PC-9 (cell line): ENCODE results near the gene LMBRD2. TPM values are rescaled to one million over a fixed set of nuclear protein-coding genes. Genes with fewer than 3 reads are reported as not detected.

Experiments used
- BruUV-seq: library from RNA; stranded (reverse); fragments of 400-500 nt; replicated peaks from 2 replicates; lab custom pipeline; 2021; lab: Mats Ljungman, UMichigan
- CTCF ChIA-PET: fragments of 300-600 bp; sonication (Branson Sonifier 250); formaldehyde crosslinking; loops from one replicate; lab custom pipeline; 2022; ENCODE audit warnings: antibody characterized with exemption; lab: Charles Lee
- POLR2A ChIA-PET: fragments of 300-600 bp; sonication (Branson Sonifier 250); formaldehyde crosslinking; loops from one replicate; lab custom pipeline; 2022; ENCODE audit warnings: antibody characterized with exemption; ENCODE audit not compliant: unreplicated experiment; lab: Charles Lee
- DNase-seq, 2 experiments: peaks; one replicate each; pipeline versions ENCODE4 v3.0.0 to v3.0.0-alpha.2; 2015 to 2022; ENCODE audit warnings: mixed read lengths in 1 of 2
- H2AFZ ChIP-seq: fragments of 200-600 bp; sonication (generic); 2 replicates; pipeline ENCODE4 v1.8.1; 2017; ENCODE audit warnings: antibody characterized with exemption
- H3F3A ChIP-seq: fragments of 200-600 bp; sonication (generic); 2 replicates; pipeline ENCODE4 v1.8.1; 2017; ENCODE audit warnings: antibody characterized with exemption, mild to moderate bottlenecking, low read depth; ENCODE audit not compliant: insufficient read depth
- H3K27ac ChIP-seq: fragments of 200-600 bp; sonication (generic); 2 replicates; pipeline ENCODE4 v1.6.1; 2016; ENCODE audit warnings: mixed run types
- H3K27me3 ChIP-seq: fragments of 200-600 bp; sonication (generic); 2 replicates; pipeline ENCODE4 v1.6.1; 2016; ENCODE audit warnings: low read depth, mixed run types; ENCODE audit not compliant: insufficient read depth
- H3K36me3 ChIP-seq: fragments of 200-600 bp; sonication (generic); 2 replicates; pipeline ENCODE4 v1.6.1; 2016; ENCODE audit warnings: low read depth, mixed run types
- H3K4me1 ChIP-seq: fragments of 200-600 bp; sonication (generic); replicated peaks from 2 replicates; pipeline ENCODE4 v1.6.1; 2016; ENCODE audit warnings: mixed run types; ENCODE audit not compliant: insufficient read depth
- H3K4me2 ChIP-seq: fragments of 200-600 bp; sonication (generic); 2 replicates; pipeline ENCODE4 v1.6.1; 2017; ENCODE audit warnings: mixed run types
- H3K4me3 ChIP-seq: fragments of 200-600 bp; sonication (generic); 2 replicates; pipeline ENCODE4 v1.6.1; 2016; ENCODE audit warnings: mixed run types
- H3K79me2 ChIP-seq: fragments of 200-600 bp; sonication (generic); 2 replicates; pipeline ENCODE4 v1.6.1; 2017; ENCODE audit warnings: low read depth, mixed run types
- H3K9me2 ChIP-seq: fragments of 200-600 bp; sonication (generic); 2 replicates; pipeline ENCODE4 v1.8.1; 2017; ENCODE audit warnings: mild to moderate bottlenecking; ENCODE audit not compliant: insufficient read depth
- H3K9me3 ChIP-seq: fragments of 200-600 bp; sonication (generic); 2 replicates; pipeline ENCODE4 v1.8.1; 2016; ENCODE audit warnings: low read depth; ENCODE audit not compliant: insufficient read depth
- H4K20me1 ChIP-seq: fragments of 200-600 bp; sonication (generic); 2 replicates; pipeline ENCODE4 v1.8.1; 2017; ENCODE audit not compliant: insufficient read depth
- EZH2 ChIP-seq: fragments of 200-600 bp; sonication (generic); IDR thresholded peaks from 2 replicates; pipeline ENCODE4 v1.8.0; 2017; ENCODE audit warnings: antibody characterized with exemption, low read depth
- intact Hi-C: fragments of 100-400 bp; cut with micrococcal nuclease; formaldehyde crosslinking; loops from one replicate; pipeline ENCODE4 v1.10.0; 2022; ENCODE audit not compliant: unreplicated experiment
- total RNA-seq: library from RNA; stranded (reverse); gene quantifications from 2 replicates; pipeline ENCODE4 v1.2.3, GENCODE V29; 2021
- TF ChIP-seq, protein P1 (sequence below): fragments of 200-600 bp; sonication (generic); conservative IDR thresholded peaks from 2 replicates; pipeline ENCODE4 v1.6.1; 2017; ENCODE audit warnings: mixed run types, antibody characterized with exemption, mild to moderate bottlenecking, moderate library complexity

Gene LMBRD2
- total RNA-seq, 1 experiment from 2014 or later = 18.0 TPM

DNA sequence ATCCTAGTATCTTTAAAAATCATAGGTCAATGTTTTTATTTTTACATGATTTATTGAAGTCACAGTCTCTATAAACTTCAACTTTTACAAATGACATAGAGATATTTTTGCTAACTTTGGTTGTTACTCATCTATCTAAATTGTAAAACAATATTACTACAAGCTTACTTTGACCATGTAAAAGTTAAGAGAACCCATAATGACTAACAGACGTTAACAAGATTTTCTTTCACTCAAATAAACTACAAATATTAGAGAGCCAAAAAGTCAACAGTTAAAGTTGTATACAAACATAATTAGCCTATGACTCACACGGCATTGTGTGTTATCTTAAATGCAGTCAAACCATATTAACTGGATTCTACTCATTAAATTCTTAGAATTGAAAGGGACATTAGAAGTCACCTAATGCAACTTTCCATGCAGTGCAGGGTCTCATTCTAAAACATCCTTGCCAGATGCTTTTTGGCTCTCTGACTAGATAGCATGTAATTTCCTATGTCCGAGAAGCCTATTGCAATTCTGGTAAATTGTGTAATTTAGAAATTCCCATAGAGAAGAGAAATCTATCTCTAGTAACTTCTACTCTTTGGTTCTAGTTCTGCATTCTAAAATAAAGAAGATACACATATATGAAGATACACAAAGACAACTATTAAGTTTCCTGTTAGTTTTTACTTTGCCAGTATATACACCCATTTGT lies 42.8 kb downstream of the LMBRD2 start:
- BruUV-seq = no TSS peak
- intact Hi-C loops = no loop called here
- no peaks in the 10 kb centered on the region for H4K20me1 ChIP-seq
- H3K4me1 ChIP-seq = no peaks in the 10 kb centered on the region
- no peaks in the 10 kb centered on the region for H3K9me3 ChIP-seq
- no peaks in the 10 kb centered on the region for H3F3A ChIP-seq
- H3K79me2 ChIP-seq = no peaks in the 10 kb centered on the region
- H3K36me3 ChIP-seq = peaks cover 10% of the 10 kb centered on the region; the same call in 1 of the 2 replicates
- no peaks in the 10 kb centered on the region for H3K9me2 ChIP-seq
- TF ChIP-seq EZH2 = no peak
- TF ChIP-seq, protein P1, sequence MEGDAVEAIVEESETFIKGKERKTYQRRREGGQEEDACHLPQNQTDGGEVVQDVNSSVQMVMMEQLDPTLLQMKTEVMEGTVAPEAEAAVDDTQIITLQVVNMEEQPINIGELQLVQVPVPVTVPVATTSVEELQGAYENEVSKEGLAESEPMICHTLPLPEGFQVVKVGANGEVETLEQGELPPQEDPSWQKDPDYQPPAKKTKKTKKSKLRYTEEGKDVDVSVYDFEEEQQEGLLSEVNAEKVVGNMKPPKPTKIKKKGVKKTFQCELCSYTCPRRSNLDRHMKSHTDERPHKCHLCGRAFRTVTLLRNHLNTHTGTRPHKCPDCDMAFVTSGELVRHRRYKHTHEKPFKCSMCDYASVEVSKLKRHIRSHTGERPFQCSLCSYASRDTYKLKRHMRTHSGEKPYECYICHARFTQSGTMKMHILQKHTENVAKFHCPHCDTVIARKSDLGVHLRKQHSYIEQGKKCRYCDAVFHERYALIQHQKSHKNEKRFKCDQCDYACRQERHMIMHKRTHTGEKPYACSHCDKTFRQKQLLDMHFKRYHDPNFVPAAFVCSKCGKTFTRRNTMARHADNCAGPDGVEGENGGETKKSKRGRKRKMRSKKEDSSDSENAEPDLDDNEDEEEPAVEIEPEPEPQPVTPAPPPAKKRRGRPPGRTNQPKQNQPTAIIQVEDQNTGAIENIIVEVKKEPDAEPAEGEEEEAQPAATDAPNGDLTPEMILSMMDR = no peak
- H3K27me3 ChIP-seq = no peaks in the 10 kb centered on the region
- no peak overlapping the region for H3K27ac ChIP-seq
- POLR2A ChIA-PET = no interaction called here
- H3K4me3 ChIP-seq = no peak overlapping the region
- H2AFZ ChIP-seq = no peak overlapping the region
- H3K4me2 ChIP-seq = no peak overlapping the region
- DNase-seq = peak in 1 of 2 experiments; percentile 49
- CTCF ChIA-PET = no interaction called here

DNA sequence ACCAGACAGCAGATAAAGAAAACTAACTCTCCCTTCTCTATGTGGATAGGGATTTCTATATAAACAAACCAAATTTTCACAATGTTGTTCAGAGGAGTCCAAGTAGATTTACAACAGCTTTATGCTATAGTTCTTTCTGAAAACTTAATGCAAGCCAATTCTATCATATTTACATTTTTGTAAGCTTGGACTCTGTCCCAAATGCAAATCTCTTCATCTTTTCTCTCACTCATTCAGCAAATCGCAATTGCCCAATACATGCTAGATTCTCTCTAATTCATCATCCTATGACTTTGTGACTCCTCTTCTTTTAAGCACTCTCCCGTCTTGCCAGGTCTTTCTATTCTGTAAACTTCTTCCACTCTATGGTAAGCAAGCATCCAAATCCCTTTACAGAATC lies 45.9 kb downstream of the LMBRD2 start:
- Histone ChIP-seq H3K79me2 (no peaks in the 10 kb centered on the region), H4K20me1 (no peaks in the 10 kb centered on the region), H3F3A (no peaks in the 10 kb centered on the region), H3K27ac (no peak overlapping the region), H3K9me2 (no peaks in the 10 kb centered on the region), H3K4me2 (no peak overlapping the region), H2AFZ (no peak overlapping the region), H3K4me3 (no peak overlapping the region), H3K9me3 (no peaks in the 10 kb centered on the region), H3K4me1 (no peaks in the 10 kb centered on the region), H3K36me3 (peaks cover 10% of the 10 kb centered on the region; the same call in 1 of the 2 replicates), H3K27me3 (no peaks in the 10 kb centered on the region)
- CTCF ChIA-PET = interaction anchor here (0.5 kb wide), 1 partner anchor 17 kb away, joined by 8 read pairs; no protein-coding TSS in a partner anchor
- TF ChIP-seq, protein P1 = no peak
- no peak for TF ChIP-seq EZH2
- BruUV-seq = no TSS peak
- POLR2A ChIA-PET = no interaction called here
- no peak for DNase-seq
- intact Hi-C loops = no loop called here

DNA sequence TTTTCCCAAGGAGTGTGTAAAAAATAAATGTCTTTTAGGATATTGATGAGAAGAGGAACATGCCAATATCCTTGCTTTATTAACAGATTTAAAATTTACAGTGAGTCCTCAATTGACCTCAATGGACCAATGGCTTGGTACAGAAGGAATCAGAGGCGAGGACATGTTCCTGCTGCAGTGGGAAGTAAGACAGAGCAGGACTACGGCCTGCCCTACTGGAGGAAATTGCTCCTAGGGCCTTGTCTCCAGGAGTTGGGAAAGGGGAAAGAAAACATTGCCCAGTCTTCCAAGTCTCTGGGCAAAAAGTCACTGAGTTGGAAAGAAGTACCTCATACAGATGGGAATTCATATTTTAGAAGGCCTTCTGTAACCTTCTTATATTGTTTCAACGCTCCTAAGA lies 51.9 kb downstream of the LMBRD2 start:
- H3K4me1 ChIP-seq = no peaks in the 10 kb centered on the region
- no peak overlapping the region for H3K4me2 ChIP-seq
- no peak overlapping the region for H2AFZ ChIP-seq
- H3F3A ChIP-seq = no peaks in the 10 kb centered on the region
- intact Hi-C loops = no loop called here
- no peaks in the 10 kb centered on the region for H3K9me3 ChIP-seq
- no peaks in the 10 kb centered on the region for H3K79me2 ChIP-seq
- no peak for TF ChIP-seq EZH2
- TF ChIP-seq, protein P1 = no peak
- POLR2A ChIA-PET = no interaction called here
- H3K36me3 ChIP-seq = no peaks in the 10 kb centered on the region
- CTCF ChIA-PET = no interaction called here
- H3K27me3 ChIP-seq = no peaks in the 10 kb centered on the region
- DNase-seq = no peak
- no peaks in the 10 kb centered on the region for H3K9me2 ChIP-seq
- no peak overlapping the region for H3K4me3 ChIP-seq
- H3K27ac ChIP-seq = no peak overlapping the region
- BruUV-seq = no TSS peak
- H4K20me1 ChIP-seq = no peaks in the 10 kb centered on the region
